ENCODE measurements around the gene INPP4B. TPM values are rescaled to one million over a fixed set of nuclear protein-coding genes. Genes with fewer than 3 reads are reported as not detected.

INPP4B gene
- total and polyA plus RNA-seq, 2 of the 4 experiments (the other 2 are of a cell fraction), result 1.8 to 14.0 TPM

DNA sequence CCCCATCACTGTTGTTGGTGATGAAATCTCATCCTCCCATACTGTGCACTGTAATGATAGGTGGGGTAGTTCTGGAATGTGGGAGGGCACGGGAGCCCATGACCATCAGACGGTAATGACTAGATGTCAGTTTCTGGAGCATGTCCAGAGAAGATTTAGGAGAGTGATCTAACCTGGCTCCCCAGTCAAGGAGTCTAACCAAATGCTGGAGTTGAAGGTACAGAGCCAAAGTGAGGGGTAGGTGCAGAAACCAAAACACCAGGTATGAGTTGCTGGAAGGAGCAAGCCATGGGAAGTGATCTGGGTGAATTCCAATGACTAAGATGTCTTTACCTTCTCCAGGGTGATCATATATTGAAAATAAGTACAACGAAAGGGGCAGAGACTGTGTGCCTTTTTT, 296.9 kb downstream of the INPP4B start:
- H3K23ac ChIP-seq (ENCODE audit: low read depth, low read length), result no peak overlapping the region
- H3K27me3 ChIP-seq (ENCODE audit: control insufficient read depth, insufficient read depth, low read length), result no peaks in the 10 kb centered on the region
- H3K56ac ChIP-seq (ENCODE audit: extremely low read depth, insufficient read depth, low read length), result no peak overlapping the region
- H2BK120ac ChIP-seq (ENCODE audit: low read depth, low read length), result no peak overlapping the region
- no peak overlapping the region for H4K8ac ChIP-seq (ENCODE audit: low read depth in 2 of 2, low read length in 2 of 2)
- no peak overlapping the region for H3K18ac ChIP-seq (ENCODE audit: low read depth, low read length)
- H3K27ac ChIP-seq (ENCODE audit: insufficient read depth, low read length), result no peak overlapping the region
- H3K9ac ChIP-seq (ENCODE audit: low read depth, low read length), result no peak overlapping the region
- no peak overlapping the region for H3K4ac ChIP-seq (ENCODE audit: low read depth, low read length)
- CTCF ChIA-PET, result no interaction called here
- H3K36me3 ChIP-seq (ENCODE audit: control insufficient read depth, insufficient read depth, low read length), result no peaks in the 10 kb centered on the region
- BruUV-seq (replicated peaks), result no TSS peak
- dilution Hi-C loops (cut with HindIII; ENCODE audit: low sequenced_read_pairs, unreplicated experiment) (no loop called here), in situ Hi-C loops (cut with MboI; ENCODE audit: low sequenced_read_pairs) (no loop called here), intact Hi-C loops (cut with micrococcal nuclease) (no loop called here)
- no peaks in the 10 kb centered on the region for H3K9me3 ChIP-seq (ENCODE audit: control insufficient read depth, insufficient read depth, low read length)
- no peaks in the 10 kb centered on the region for H4K20me1 ChIP-seq (ENCODE audit: insufficient read depth, low read length)
- POLR2A ChIA-PET (ENCODE audit: unreplicated experiment), result no interaction called here
- H2AK5ac ChIP-seq (ENCODE audit: low read depth, low read length), result no peak overlapping the region
- no peak overlapping the region for H3K4me2 ChIP-seq (ENCODE audit: low read depth, low read length)
- no peaks in the 10 kb centered on the region for H3K9me1 ChIP-seq (ENCODE audit: insufficient read depth, low read length)
- WGBS, 2 experiments (ENCODE audit: extremely low coverage in 2 of 2, insufficient read length in 1 of 2), result no CpG with 5 or more reads among the region's 3 CpGs
- no peak overlapping the region for H3K4me3 ChIP-seq (ENCODE audit: insufficient read depth, low read depth, low read length)
- DNase-seq, result no peak
- no peaks in the 10 kb centered on the region for H3K79me1 ChIP-seq (ENCODE audit: low read depth in 1 of 2, low read length in 2 of 2)
- H2AFZ ChIP-seq (replicated peaks; ENCODE audit: low read length, poor library complexity), result no peak overlapping the region
- peaks cover 7% of the 10 kb centered on the region; the same call in 1 of the 2 replicates for H3K4me1 ChIP-seq (ENCODE audit: control insufficient read depth, insufficient read depth, low read length)
- peak overlapping the region; percentile 16; the same call in 1 of the 2 replicates for H2BK20ac ChIP-seq (ENCODE audit: low read depth, low read length)
- no peak overlapping the region for H4K5ac ChIP-seq (ENCODE audit: low read depth, low read length)
- H3K14ac ChIP-seq (replicated peaks; ENCODE audit: low read depth, low read length), result no peak overlapping the region
- no peak overlapping the region for H2BK15ac ChIP-seq (ENCODE audit: low read depth, low read length)
- no peak overlapping the region for H2BK5ac ChIP-seq (ENCODE audit: low read depth, low read length, poor library complexity, severe bottlenecking)
- H2AK9ac ChIP-seq (replicated peaks; ENCODE audit: low read depth, low read length, poor library complexity), result no peak overlapping the region
- TF ChIP-seq, protein P1, sequence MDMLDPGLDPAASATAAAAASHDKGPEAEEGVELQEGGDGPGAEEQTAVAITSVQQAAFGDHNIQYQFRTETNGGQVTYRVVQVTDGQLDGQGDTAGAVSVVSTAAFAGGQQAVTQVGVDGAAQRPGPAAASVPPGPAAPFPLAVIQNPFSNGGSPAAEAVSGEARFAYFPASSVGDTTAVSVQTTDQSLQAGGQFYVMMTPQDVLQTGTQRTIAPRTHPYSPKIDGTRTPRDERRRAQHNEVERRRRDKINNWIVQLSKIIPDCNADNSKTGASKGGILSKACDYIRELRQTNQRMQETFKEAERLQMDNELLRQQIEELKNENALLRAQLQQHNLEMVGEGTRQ (IDR thresholded peaks at IDR 0.05; ENCODE audit: low read depth, low read length), result no peak
- TF ChIP-seq CHD1 (IDR thresholded peaks at IDR 0.05; ENCODE audit: low read depth, low read length) (no peak), SMC3 (IDR thresholded peaks at IDR 0.05; ENCODE audit: low read depth, low read length) (no peak), RCOR1 (IDR thresholded peaks at IDR 0.05; ENCODE audit: insufficient replicate concordance, low read length) (no peak), MAZ (IDR thresholded peaks at IDR 0.05; ENCODE audit: borderline replicate concordance, low read depth, low read length) (no peak), POLR2A (IDR thresholded peaks at IDR 0.05; ENCODE audit: low read depth, low read length) (no peak), CTCF (conservative IDR thresholded peaks at IDR 0.05; ENCODE audit: low read depth, low read length) (no peak)
- TF ChIP-seq, protein P2, sequence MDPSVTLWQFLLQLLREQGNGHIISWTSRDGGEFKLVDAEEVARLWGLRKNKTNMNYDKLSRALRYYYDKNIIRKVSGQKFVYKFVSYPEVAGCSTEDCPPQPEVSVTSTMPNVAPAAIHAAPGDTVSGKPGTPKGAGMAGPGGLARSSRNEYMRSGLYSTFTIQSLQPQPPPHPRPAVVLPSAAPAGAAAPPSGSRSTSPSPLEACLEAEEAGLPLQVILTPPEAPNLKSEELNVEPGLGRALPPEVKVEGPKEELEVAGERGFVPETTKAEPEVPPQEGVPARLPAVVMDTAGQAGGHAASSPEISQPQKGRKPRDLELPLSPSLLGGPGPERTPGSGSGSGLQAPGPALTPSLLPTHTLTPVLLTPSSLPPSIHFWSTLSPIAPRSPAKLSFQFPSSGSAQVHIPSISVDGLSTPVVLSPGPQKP (IDR thresholded peaks at IDR 0.05; ENCODE audit: borderline replicate concordance, low read depth, low read length), result no peak
- no peak for ATAC-seq (ENCODE audit: low read depth)
- no peak overlapping the region for H4K91ac ChIP-seq (ENCODE audit: insufficient read depth, low read depth, low read length)
